OCI-LY3 (cell line): ENCODE data around the gene DGKG.

Experiments used
- H2AFZ ChIP-seq: fragments of 200-600, 300-600 bp; shearing (Covaris generic); 2 replicates; pipeline ENCODE4 v1.6.0; 2014; ENCODE audit warnings: antibody characterized with exemption, low read depth, low read length
- H3K27ac ChIP-seq: fragments of 200-600, 300-600 bp; sonication (generic); 2 replicates; pipeline ENCODE4 v1.5.1; 2014; ENCODE audit warnings: mild to moderate bottlenecking, low read length, moderate library complexity, mixed read lengths
- H3K27me3 ChIP-seq: fragments of 200-600, 300-600 bp; sonication (generic); 2 replicates; pipeline ENCODE4 v1.6.1; 2014; ENCODE audit warnings: low read depth, low read length, mixed read lengths
- H3K36me3 ChIP-seq: fragments of 200-600, 300-600 bp; sonication (generic); replicated peaks from 2 replicates; pipeline ENCODE3; 2014; ENCODE audit warnings: low read depth, low read length, mixed read lengths
- H3K4me1 ChIP-seq: fragments of 300-600, 200-600 bp; sonication (generic); 2 replicates; pipeline ENCODE4 v1.6.1; 2014; ENCODE audit warnings: low read length, mixed read lengths
- H3K4me2 ChIP-seq: fragments of 200-600, 300-600 bp; sonication (generic); 2 replicates; pipeline ENCODE4 v1.6.1; 2014; ENCODE audit warnings: low read length, mixed read lengths
- H3K4me3 ChIP-seq: fragments of 300-600, 200-600 bp; sonication (generic); 2 replicates; pipeline ENCODE4 v1.5.1; 2014; ENCODE audit warnings: antibody characterized with exemption, mild to moderate bottlenecking, low read length, moderate library complexity
- H3K79me2 ChIP-seq: fragments of 300-600, 200-600 bp; shearing (Covaris generic); 2 replicates; pipeline ENCODE4 v1.6.1; 2014; ENCODE audit warnings: mild to moderate bottlenecking, low read length, mixed read lengths
- H3K9ac ChIP-seq: fragments of 300-600, 200-600 bp; shearing (Covaris generic); 2 replicates; pipeline ENCODE4 v1.6.0; 2014; ENCODE audit warnings: mild to moderate bottlenecking, low read length, moderate library complexity
- H3K9me3 ChIP-seq: fragments of 200-600, 300-600 bp; shearing (Covaris generic); 2 replicates; pipeline ENCODE4 v1.6.1; 2014; ENCODE audit warnings: low read length, mixed read lengths; ENCODE audit not compliant: insufficient read depth
- H4K20me1 ChIP-seq: fragments of 200-600, 300-600 bp; sonication (generic); 2 replicates; pipeline ENCODE4 v1.6.1; 2016; ENCODE audit warnings: low read length, mixed read lengths; ENCODE audit not compliant: insufficient read depth
- EZH2phosphoT487 ChIP-seq: fragments of 200-600 bp; shearing (Covaris generic); IDR thresholded peaks from 2 replicates; pipeline ENCODE4 v1.6.1; 2018; ENCODE audit warnings: antibody characterized with exemption, mixed run types, low read depth
- TF ChIP-seq, protein P1 (sequence below): fragments of 200-600, 300-600 bp; sonication (generic); IDR thresholded peaks from 2 replicates; pipeline ENCODE4 v1.5.1; 2014; ENCODE audit warnings: antibody characterized with exemption, low read length, low read depth

The DGKG gene

DNA sequence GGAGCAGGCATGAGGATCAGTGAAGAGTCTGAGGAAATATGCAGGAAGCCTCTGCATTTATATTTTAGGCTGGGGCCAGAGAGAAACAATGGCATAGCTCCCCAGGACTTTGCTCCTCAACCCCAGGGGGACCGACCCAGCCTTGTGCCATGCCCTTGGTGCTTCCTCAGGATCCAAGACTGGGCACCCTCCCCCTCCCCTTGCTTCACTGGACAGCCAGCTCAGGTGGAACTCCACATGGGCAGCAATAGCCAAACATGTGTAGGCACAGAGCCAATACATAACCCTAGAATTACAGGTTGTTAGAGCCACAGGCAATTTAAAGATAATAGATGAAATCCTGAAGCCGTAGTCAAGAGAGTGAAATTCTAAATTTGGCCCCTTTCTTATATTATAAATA is 180.1 kb downstream of the DGKG start:
- H4K20me1 ChIP-seq: no peaks in the 10 kb centered on the region
- H3K27me3 ChIP-seq: no peaks in the 10 kb centered on the region
- H3K9me3 ChIP-seq: no peaks in the 10 kb centered on the region
- no peak overlapping the region for H3K4me3 ChIP-seq
- H3K79me2 ChIP-seq: no peaks in the 10 kb centered on the region
- H3K4me2 ChIP-seq: no peak overlapping the region
- no peak overlapping the region for H3K27ac ChIP-seq
- H2AFZ ChIP-seq: no peak overlapping the region
- no peak for TF ChIP-seq EZH2phosphoT487
- TF ChIP-seq, protein P1, sequence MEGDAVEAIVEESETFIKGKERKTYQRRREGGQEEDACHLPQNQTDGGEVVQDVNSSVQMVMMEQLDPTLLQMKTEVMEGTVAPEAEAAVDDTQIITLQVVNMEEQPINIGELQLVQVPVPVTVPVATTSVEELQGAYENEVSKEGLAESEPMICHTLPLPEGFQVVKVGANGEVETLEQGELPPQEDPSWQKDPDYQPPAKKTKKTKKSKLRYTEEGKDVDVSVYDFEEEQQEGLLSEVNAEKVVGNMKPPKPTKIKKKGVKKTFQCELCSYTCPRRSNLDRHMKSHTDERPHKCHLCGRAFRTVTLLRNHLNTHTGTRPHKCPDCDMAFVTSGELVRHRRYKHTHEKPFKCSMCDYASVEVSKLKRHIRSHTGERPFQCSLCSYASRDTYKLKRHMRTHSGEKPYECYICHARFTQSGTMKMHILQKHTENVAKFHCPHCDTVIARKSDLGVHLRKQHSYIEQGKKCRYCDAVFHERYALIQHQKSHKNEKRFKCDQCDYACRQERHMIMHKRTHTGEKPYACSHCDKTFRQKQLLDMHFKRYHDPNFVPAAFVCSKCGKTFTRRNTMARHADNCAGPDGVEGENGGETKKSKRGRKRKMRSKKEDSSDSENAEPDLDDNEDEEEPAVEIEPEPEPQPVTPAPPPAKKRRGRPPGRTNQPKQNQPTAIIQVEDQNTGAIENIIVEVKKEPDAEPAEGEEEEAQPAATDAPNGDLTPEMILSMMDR: no peak
- H3K4me1 ChIP-seq: peaks cover 31% of the 10 kb centered on the region
- H3K36me3 ChIP-seq: no peaks in the 10 kb centered on the region
- H3K9ac ChIP-seq: no peak overlapping the region

DNA sequence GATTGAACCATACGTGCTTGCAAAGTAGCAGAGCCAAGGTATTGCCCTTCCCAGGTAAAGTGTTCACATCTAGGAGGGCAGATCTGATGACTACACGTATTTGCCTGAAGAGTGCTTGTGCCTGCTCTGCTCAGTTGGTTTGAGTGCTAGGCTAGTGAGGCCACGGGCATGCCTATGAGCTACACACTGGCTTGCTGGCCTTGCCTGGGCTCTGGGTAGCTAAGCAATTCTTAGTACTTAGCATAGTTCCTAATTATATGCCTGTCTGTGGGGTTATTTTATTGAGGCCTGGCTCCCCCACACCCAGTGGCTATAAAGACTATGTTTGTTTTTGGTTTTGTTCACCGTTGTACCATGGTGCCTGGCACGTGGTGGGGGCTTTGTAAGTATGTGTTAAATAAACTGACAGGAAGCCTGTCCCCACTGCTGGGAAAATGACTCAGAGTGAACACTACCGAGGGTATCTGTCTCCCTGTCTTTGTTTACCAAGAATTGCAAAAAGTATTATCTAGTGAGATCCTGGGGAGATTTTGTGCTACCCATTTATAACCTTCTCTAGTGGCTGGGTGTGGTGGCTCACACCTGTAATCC is 181.0 kb downstream of the DGKG start:
- no peaks in the 10 kb centered on the region for H3K27me3 ChIP-seq
- no peaks in the 10 kb centered on the region for H4K20me1 ChIP-seq
- H3K36me3 ChIP-seq: no peaks in the 10 kb centered on the region
- H3K79me2 ChIP-seq: no peaks in the 10 kb centered on the region
- no peak for TF ChIP-seq EZH2phosphoT487
- TF ChIP-seq, protein P1: no peak
- H3K27ac ChIP-seq: no peak overlapping the region
- no peak overlapping the region for H2AFZ ChIP-seq
- H3K4me2 ChIP-seq: no peak overlapping the region
- no peak overlapping the region for H3K9ac ChIP-seq
- H3K9me3 ChIP-seq: no peaks in the 10 kb centered on the region
- H3K4me3 ChIP-seq: no peak overlapping the region
- H3K4me1 ChIP-seq: peaks cover 22% of the 10 kb centered on the region

DNA sequence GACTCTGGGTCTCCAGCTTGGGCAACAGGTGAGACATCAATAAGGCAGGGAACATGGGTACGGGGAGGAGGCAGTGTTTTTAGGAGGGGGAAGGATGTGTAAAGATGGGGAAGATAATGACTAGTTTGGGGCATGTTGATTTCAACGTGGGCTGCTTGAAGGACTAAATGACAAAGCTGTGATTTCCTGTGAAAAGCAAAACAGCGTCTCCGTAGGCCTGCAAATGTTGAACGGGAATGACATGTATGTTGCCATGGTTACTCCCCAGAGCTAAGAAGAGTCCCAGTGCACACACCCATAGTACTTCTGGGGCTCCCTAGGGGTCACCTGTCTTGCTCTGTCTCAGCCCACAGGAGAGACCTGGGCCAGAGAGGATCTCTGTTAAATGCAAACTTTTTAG is 181.9 kb downstream of the DGKG start:
- Histone ChIP-seq H3K4me1 (peaks cover 14% of the 10 kb centered on the region), H3K9ac (no peak overlapping the region), H3K9me3 (no peaks in the 10 kb centered on the region), H3K27ac (no peak overlapping the region), H3K4me2 (no peak overlapping the region), H3K79me2 (no peaks in the 10 kb centered on the region), H2AFZ (no peak overlapping the region), H3K4me3 (no peak overlapping the region), H4K20me1 (no peaks in the 10 kb centered on the region), H3K36me3 (no peaks in the 10 kb centered on the region), H3K27me3 (no peaks in the 10 kb centered on the region)
- TF ChIP-seq, protein P1: no peak
- TF ChIP-seq EZH2phosphoT487: no peak

DNA sequence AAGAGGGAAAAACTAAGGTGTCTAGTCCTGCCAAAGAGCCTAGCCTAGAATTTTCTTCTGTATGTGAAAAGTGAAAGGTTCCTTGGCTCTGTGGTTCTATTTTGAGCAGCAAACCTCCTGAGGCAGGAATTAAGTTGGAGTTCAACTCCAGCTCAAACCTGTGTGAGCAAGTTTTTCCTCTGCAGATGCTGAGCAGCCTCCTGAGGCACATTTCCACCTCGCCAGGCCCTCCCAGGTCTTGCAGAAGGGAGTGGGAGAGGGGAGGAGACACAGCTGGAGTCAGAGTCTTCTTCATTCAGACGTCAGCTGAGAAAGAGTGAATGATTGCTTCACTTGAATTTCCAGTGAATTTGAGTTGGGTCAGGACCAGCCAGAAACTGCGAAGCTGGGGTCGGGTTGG is 183.6 kb downstream of the DGKG start:
- Histone ChIP-seq H3K27me3 (no peaks in the 10 kb centered on the region), H3K27ac (no peak overlapping the region), H2AFZ (no peak overlapping the region), H3K9me3 (no peaks in the 10 kb centered on the region), H3K4me3 (no peak overlapping the region), H3K79me2 (no peaks in the 10 kb centered on the region), H3K4me2 (no peak overlapping the region), H4K20me1 (no peaks in the 10 kb centered on the region), H3K9ac (no peak overlapping the region), H3K4me1 (no peaks in the 10 kb centered on the region), H3K36me3 (no peaks in the 10 kb centered on the region)
- TF ChIP-seq, protein P1: no peak
- TF ChIP-seq EZH2phosphoT487: no peak
